Measurements from ENCODE around the gene PDE6A. TPM values are rescaled to one million over a fixed set of nuclear protein-coding genes. Genes with fewer than 3 reads are reported as not detected.
A peak's percentile ranks its signal among the peaks of the same experiment; 100 is the strongest.

Gene PDE6A
- total and polyA plus RNA-seq, 2 donors (not counting 3 experiments of a cell fraction or from before 2014, with no cell fraction given), result not detected

- H3K27ac ChIP-seq (ENCODE audit: insufficient read depth, low read depth, low read length), result no peak overlapping the region
- dilution Hi-C loops (cut with MboI; ENCODE audit: extremely low pct_ligation_motif_present, low sequenced_read_pairs), result no loop called here
- no peak overlapping the region for H2AFZ ChIP-seq (ENCODE audit: low read depth, low read length)
- H3K27me3 ChIP-seq (ENCODE audit: control insufficient read depth in 2 of 2, insufficient read depth in 2 of 2, low read length in 2 of 2), result peaks cover 0 to 2% of the 10 kb centered on the region in 2 experiments
- H3K9me3 ChIP-seq (replicated peaks; ENCODE audit: control insufficient read depth, insufficient read depth, low read length), result no peaks in the 10 kb centered on the region
- no peaks in the 10 kb centered on the region for H3K9me1 ChIP-seq (replicated peaks; ENCODE audit: control insufficient read depth, extremely low read depth, insufficient read depth, low read length)
- intact Hi-C loops (cut with micrococcal nuclease), result no loop called here
- H3K36me3 ChIP-seq (ENCODE audit: control insufficient read depth in 2 of 2, extremely low read depth in 1 of 2, insufficient read depth in 2 of 2, low read length in 2 of 2), result no peaks in the 10 kb centered on the region
- no peak for TF ChIP-seq MAX (IDR thresholded peaks at IDR 0.05; ENCODE audit: insufficient read depth, insufficient read length)
- no peak for TF ChIP-seq JUN (IDR thresholded peaks at IDR 0.05; ENCODE audit: borderline replicate concordance, insufficient read depth, insufficient read length, low read depth)
- TF ChIP-seq CTCF (IDR thresholded peaks at IDR 0.05; ENCODE audit: extremely low read depth in 1 of 2, insufficient read depth in 1 of 2, low read depth in 1 of 2, low read length in 2 of 2), result no peak
- no peak for TF ChIP-seq MYC (IDR thresholded peaks at IDR 0.05; ENCODE audit: low read depth, low read length)
- TF ChIP-seq FOS (IDR thresholded peaks at IDR 0.05; ENCODE audit: borderline replicate concordance, insufficient read depth, low read length), result no peak
- no peak for TF ChIP-seq GATA2 (IDR thresholded peaks at IDR 0.05; ENCODE audit: insufficient read depth, insufficient read length, low read depth, low read length)
- TF ChIP-seq EZH2 (IDR thresholded peaks at IDR 0.05; ENCODE audit: borderline replicate concordance, low read depth, low read length, severe bottlenecking), result no peak
- no peak for TF ChIP-seq POLR2A (IDR thresholded peaks at IDR 0.05; ENCODE audit: low read depth, low read length)
- TF ChIP-seq POLR2AphosphoS5 (IDR thresholded peaks at IDR 0.05; ENCODE audit: insufficient read depth, low read depth, low read length), result no peak
- CTCF ChIA-PET, result interaction anchor here (0.8 to 1.2 kb wide), 3 partner anchors 29 to 77 kb away, joined by 3 read pairs; no protein-coding TSS in a partner anchor
- BruUV-seq (replicated peaks), result no TSS peak
- no peak overlapping the region for H3K9ac ChIP-seq (replicated peaks; ENCODE audit: extremely low read depth, insufficient read depth, low read length)
- H3K4me3 ChIP-seq (replicated peaks in 1 of 3; ENCODE audit: insufficient read depth in 1 of 3, low read depth in 1 of 3, low read length in 3 of 3), result no peak overlapping the region
- no peaks in the 10 kb centered on the region for H3K79me2 ChIP-seq (ENCODE audit: control insufficient read depth, insufficient read depth, low read length)
- DNase-seq (ENCODE audit: low read depth, low spot score) (no peak), FAIRE-seq (peak; percentile 37)
- no peak overlapping the region for H3K4me2 ChIP-seq (ENCODE audit: insufficient read depth, low read length)
- POLR2A ChIA-PET, result no interaction called here
- no peaks in the 10 kb centered on the region for H4K20me1 ChIP-seq (replicated peaks; ENCODE audit: control insufficient read depth, extremely low read depth, insufficient read depth, low read length)
- no peaks in the 10 kb centered on the region for H3K4me1 ChIP-seq (ENCODE audit: control insufficient read depth, extremely low read depth, insufficient read depth, low read length)
Observed at GRCh38 chr5:149930043-149930748, 14.4 kb downstream of the PDE6A start.
